Endothelial cell of umbilical vein (primary cell): ENCODE data around the gene SH3RF1. TPM values are rescaled to one million over a fixed set of nuclear protein-coding genes. Genes with fewer than 3 reads are reported as not detected.

Experiments
- BruUV-seq: library from RNA; stranded (reverse); fragments of 400-500 nt; replicated peaks from 2 replicates; lab custom pipeline; 2021; lab: Mats Ljungman, UMichigan
- CTCF ChIA-PET: fragments of 300-600, 350-600 bp; sonication (Branson Sonifier 250); formaldehyde crosslinking; loops from one replicate; lab custom pipeline; 2021; ENCODE audit warnings: antibody characterized with exemption, inconsistent platforms; lab: Charles Lee
- POLR2A ChIA-PET: fragments of 300-600, 350-600 bp; sonication (Branson Sonifier 250); formaldehyde crosslinking; loops from one replicate; lab custom pipeline; 2021; ENCODE audit warnings: antibody characterized with exemption, inconsistent platforms; lab: Charles Lee
- DNase-seq: peaks from one replicate; pipeline ENCODE4 v3.0.0-alpha.2; 2011; ENCODE audit warnings: low read depth, low spot score
- FAIRE-seq: peaks from 2 replicates; lab custom pipeline; 2011; peaks lifted over from hg19 to GRCh38; lab: Jason Lieb, UNC
- H2AFZ ChIP-seq: 2 replicates; pipeline ENCODE4 v1.6.0; 2012; ENCODE audit warnings: low read depth, low read length, control low read depth, inconsistent platforms
- H3K27ac ChIP-seq: 2 replicates; pipeline ENCODE4 v1.5.1; 2011; ENCODE audit warnings: low read depth, mild to moderate bottlenecking, control low read depth, low read length, moderate library complexity; ENCODE audit not compliant: insufficient read depth
- H3K27me3 ChIP-seq, 2 experiments: 2 replicates each; pipeline versions ENCODE4 v1.6.0 to v1.6.1; 2011; ENCODE audit warnings: low read length in 2 of 2, mixed read lengths in 1 of 2; ENCODE audit not compliant: control insufficient read depth in 2 of 2, insufficient read depth in 2 of 2
- H3K36me3 ChIP-seq, 2 experiments: 2 replicates in 1 of 2; 3 replicates in 1 of 2; pipeline ENCODE4 v1.5.1; 2011; ENCODE audit warnings: low read length in 2 of 2, mild to moderate bottlenecking in 1 of 2, moderate library complexity in 1 of 2; ENCODE audit not compliant: control insufficient read depth in 2 of 2, insufficient read depth in 2 of 2; ENCODE audit errors: extremely low read depth in 1 of 2
- H3K4me1 ChIP-seq: 3 replicates; pipeline ENCODE4 v1.5.1; 2011; ENCODE audit warnings: mild to moderate bottlenecking, low read length; ENCODE audit not compliant: control insufficient read depth, insufficient read depth; ENCODE audit errors: extremely low read depth
- H3K4me2 ChIP-seq: 2 replicates; pipeline ENCODE4 v1.6.1; 2011; ENCODE audit warnings: low read length, control low read depth, mixed read lengths; ENCODE audit not compliant: insufficient read depth
- H3K4me3 ChIP-seq, 3 experiments: fragments of 200-600 bp in 1 of 3; sonication (generic), shearing (Covaris generic) in 1 of 3; replicated peaks in 1 of 3; 2 replicates each; pipeline ENCODE4 v1.5.1; 2011 to 2016; ENCODE audit warnings: control low read depth in 3 of 3, low read length in 3 of 3, mild to moderate bottlenecking in 2 of 3, inconsistent platforms in 1 of 3, low read depth in 1 of 3, moderate library complexity in 1 of 3; ENCODE audit not compliant: insufficient read depth in 1 of 3
- H3K79me2 ChIP-seq: 2 replicates; pipeline ENCODE4 v1.6.0; 2012; ENCODE audit warnings: low read length, inconsistent platforms; ENCODE audit not compliant: control insufficient read depth, insufficient read depth
- H3K9ac ChIP-seq: replicated peaks from 2 replicates; pipeline ENCODE3; 2011; ENCODE audit warnings: low read length, control low read depth; ENCODE audit not compliant: insufficient read depth; ENCODE audit errors: extremely low read depth
- H3K9me1 ChIP-seq: replicated peaks from 3 replicates; pipeline ENCODE4 v1.6.0; 2011; ENCODE audit warnings: mild to moderate bottlenecking, low read length; ENCODE audit not compliant: control insufficient read depth, insufficient read depth; ENCODE audit errors: extremely low read depth
- H3K9me3 ChIP-seq: replicated peaks from 2 replicates; pipeline ENCODE4 v1.5.1; 2012; ENCODE audit warnings: low read length, inconsistent platforms; ENCODE audit not compliant: control insufficient read depth, insufficient read depth
- H4K20me1 ChIP-seq: replicated peaks from 2 replicates; pipeline ENCODE3; 2011; ENCODE audit warnings: mild to moderate bottlenecking, low read length; ENCODE audit not compliant: control insufficient read depth, insufficient read depth; ENCODE audit errors: extremely low read depth
- CTCF ChIP-seq, 2 donors: IDR thresholded peaks; 1 replicate in 1 of 2; 2 replicates in 1 of 2; pipeline ENCODE4 v1.5.1; 2011; ENCODE audit warnings: low read length in 2 of 2, mild to moderate bottlenecking in 2 of 2, moderate library complexity in 2 of 2, control low read depth in 1 of 2, inconsistent platforms in 1 of 2, low read depth in 1 of 2; ENCODE audit not compliant: insufficient read depth in 1 of 2; ENCODE audit errors: extremely low read depth in 1 of 2
- EZH2 ChIP-seq: IDR thresholded peaks from 2 replicates; pipeline ENCODE4 v1.6.1; 2012; ENCODE audit warnings: borderline replicate concordance, low read depth, mild to moderate bottlenecking, moderate library complexity, low read length, inconsistent platforms; ENCODE audit not compliant: severe bottlenecking
- FOS ChIP-seq: IDR thresholded peaks from 2 replicates; pipeline ENCODE4 v1.6.1; 2011; ENCODE audit warnings: mild to moderate bottlenecking, low read length, moderate library complexity, borderline replicate concordance; ENCODE audit not compliant: insufficient read depth
- POLR2A ChIP-seq: IDR thresholded peaks from 2 replicates; pipeline ENCODE4 v1.6.1; 2012; ENCODE audit warnings: low read depth, mild to moderate bottlenecking, control low read depth, low read length
- POLR2AphosphoS5 ChIP-seq: IDR thresholded peaks from 2 replicates; pipeline ENCODE4 v1.6.1; 2012; ENCODE audit warnings: low read depth, mild to moderate bottlenecking, control low read depth, low read length, moderate library complexity; ENCODE audit not compliant: insufficient read depth
- dilution Hi-C: fragments of 300-500 bp; cut with MboI; formaldehyde crosslinking; loops from one replicate; pipeline ENCODE4 v1.15.0; 2019; ENCODE audit warnings: low sequenced_read_pairs; ENCODE audit not compliant: extremely low pct_ligation_motif_present
- intact Hi-C: fragments of 100-400 bp; cut with micrococcal nuclease; formaldehyde crosslinking; loops from one replicate; pipeline ENCODE4 v1.10.0; 2022
- polyA plus RNA-seq, 4 experiments: library from polyadenylated mRNA; depleted of rRNA in 3 of 4; stranded (reverse) in 3 of 4; unstranded in 1 of 4; fragments of >200 nt; gene quantifications; 2 replicates each; pipeline versions ENCODE4 v1.2.1 to v1.2.3, GENCODE V29; 2011 to 2012; ENCODE audit warnings: missing spikeins in 1 of 4
- total RNA-seq: library from RNA; stranded (reverse); gene quantifications from 2 replicates; pipeline ENCODE4 v1.2.3, GENCODE V29; 2021
- TF ChIP-seq, protein P1 (sequence below): IDR thresholded peaks from 2 replicates; pipeline ENCODE4 v1.6.1; 2011; ENCODE audit not compliant: insufficient read depth, insufficient read length

Gene SH3RF1
- total and polyA plus RNA-seq, 2 donors (not counting 3 experiments of a cell fraction or from before 2014, with no cell fraction given) = 16.2 to 24.9 TPM

DNA sequence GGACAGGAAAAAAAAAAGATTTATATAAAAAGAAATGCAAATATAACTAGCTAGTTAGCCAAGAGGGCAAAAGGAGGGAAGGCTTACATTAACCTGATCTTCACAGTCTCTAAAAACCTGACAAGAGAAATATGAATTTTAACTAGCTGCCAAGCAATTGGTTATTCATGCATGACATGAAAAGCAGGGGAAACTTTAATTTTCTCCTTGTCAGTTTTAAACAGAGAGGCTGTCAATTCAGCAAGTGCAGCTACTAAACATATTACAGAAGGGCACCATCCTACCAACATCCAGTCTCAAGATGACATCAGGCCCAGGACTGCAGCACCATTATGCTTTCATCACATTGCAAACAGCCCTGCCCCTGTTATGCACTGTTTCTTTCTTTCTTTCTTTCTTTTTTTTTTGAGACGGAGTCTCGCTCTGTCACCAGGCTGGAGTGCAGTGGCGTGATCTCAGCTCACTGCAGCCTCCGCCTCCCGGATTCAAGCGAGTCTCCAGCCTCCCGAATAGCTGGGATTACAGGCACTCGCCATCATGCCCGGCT is 221.8 kb downstream of the SH3RF1 start:
- H3K4me3 ChIP-seq = no peak overlapping the region
- dilution Hi-C loops (no loop called here), intact Hi-C loops (no loop called here)
- TF ChIP-seq POLR2AphosphoS5 = no peak
- TF ChIP-seq EZH2 = no peak
- TF ChIP-seq FOS = no peak
- TF ChIP-seq POLR2A = no peak
- TF ChIP-seq CTCF (IDR thresholded peaks at IDR 0.05; ENCODE audit: extremely low read depth in 1 of 2, insufficient read depth in 1 of 2, low read depth in 1 of 2, low read length in 2 of 2) = no peak
- TF ChIP-seq, protein P1, sequence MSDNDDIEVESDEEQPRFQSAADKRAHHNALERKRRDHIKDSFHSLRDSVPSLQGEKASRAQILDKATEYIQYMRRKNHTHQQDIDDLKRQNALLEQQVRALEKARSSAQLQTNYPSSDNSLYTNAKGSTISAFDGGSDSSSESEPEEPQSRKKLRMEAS = no peak
- ChIA-PET POLR2A (no interaction called here), CTCF (interaction anchor here (0.6 kb wide), 1 partner anchor 19 kb away, joined by 3 read pairs; no protein-coding TSS in a partner anchor)
- H3K36me3 ChIP-seq = no peaks in the 10 kb centered on the region
- H4K20me1 ChIP-seq = no peaks in the 10 kb centered on the region
- BruUV-seq = no TSS peak
- no peaks in the 10 kb centered on the region for H3K27me3 ChIP-seq
- H3K79me2 ChIP-seq = no peaks in the 10 kb centered on the region
- H3K27ac ChIP-seq = no peak overlapping the region
- peaks cover 17% of the 10 kb centered on the region for H3K4me1 ChIP-seq
- H3K9me1 ChIP-seq = no peaks in the 10 kb centered on the region
- H3K4me2 ChIP-seq = no peak overlapping the region
- H3K9ac ChIP-seq = no peak overlapping the region
- no peaks in the 10 kb centered on the region for H3K9me3 ChIP-seq
- DNase-seq (no peak), FAIRE-seq (no peak)
- H2AFZ ChIP-seq = no peak overlapping the region
